Thyroid gland (tissue), 4 donors: Measurements from ENCODE around the gene PKNOX1. TPM values are rescaled to one million over a fixed set of nuclear protein-coding genes. Genes with fewer than 3 reads are reported as not detected.

Experiments
- DNase-seq, 2 donors: peaks; one replicate each; pipeline ENCODE4 v3.0.0-alpha.2; 2019
- H3K27ac ChIP-seq, 3 donors: fragments of 200-600 bp; sonication (generic); 1 replicate in 2 of 3; 2 replicates in 1 of 3; pipeline ENCODE4 v1.5.1; 2016 to 2019; ENCODE audit warnings: mild to moderate bottlenecking in 1 of 3, moderate library complexity in 1 of 3
- H3K27me3 ChIP-seq: fragments of 200-600 bp; sonication (generic); one replicate; pipeline ENCODE4 v1.5.1; 2019
- H3K36me3 ChIP-seq, 2 donors: fragments of 200-600 bp; sonication (generic); one replicate each; pipeline ENCODE4 v1.5.1; 2016 to 2019
- H3K4me1 ChIP-seq, 2 donors: fragments of 200-600 bp; sonication (generic); one replicate each; pipeline ENCODE4 v1.5.1; 2017 to 2019
- H3K4me3 ChIP-seq, 3 donors: fragments of 200-600 bp; sonication (generic); replicated peaks in 1 of 3; 1 replicate in 2 of 3; 2 replicates in 1 of 3; pipeline ENCODE4 v1.5.1; 2016; ENCODE audit warnings: mild to moderate bottlenecking in 1 of 3
- H3K9me3 ChIP-seq: fragments of 200-600 bp; sonication (generic); one replicate; pipeline ENCODE4 v1.5.1; 2017
- POLR2A ChIP-seq, 2 donors: fragments of 450-650 bp; IDR thresholded peaks; one replicate each; pipeline ENCODE4 v1.6.1; 2017; ENCODE audit warnings: antibody characterized with exemption in 2 of 2, mild to moderate bottlenecking in 2 of 2, moderate library complexity in 1 of 2
- WGBS, 2 donors: methylation state at CpG; one replicate each; pipeline ENCODE4 v1.1.5; 2017; 5-methylcytosine and 5-hydroxymethylcytosine counted together
- intact Hi-C: fragments of 100-400 bp; cut with DNase I; formaldehyde crosslinking; loops from one replicate; pipeline ENCODE4 v1.15.1; 2023
- total RNA-seq, 4 donors: library from RNA; depleted of rRNA; stranded (reverse); fragments of >200 nt; gene quantifications; one replicate each; pipeline ENCODE4 v1.2.3, GENCODE V29; 2016
- TF ChIP-seq, protein P1 (sequence below), 6 experiments: fragments of 200-600 bp in 3 of 6; fragments of 450-650 bp in 3 of 6; sonication (generic) in 3 of 6; IDR thresholded peaks; one replicate each; pipeline ENCODE4 v1.5.1; 2016 to 2019; ENCODE audit warnings: antibody characterized with exemption in 6 of 6, mild to moderate bottlenecking in 2 of 6, inconsistent platforms in 1 of 6, moderate library complexity in 1 of 6

PKNOX1 gene
- total RNA-seq, 4 donors from 2014 or later: 21.3 to 36.2 (median 24.0) TPM

DNA sequence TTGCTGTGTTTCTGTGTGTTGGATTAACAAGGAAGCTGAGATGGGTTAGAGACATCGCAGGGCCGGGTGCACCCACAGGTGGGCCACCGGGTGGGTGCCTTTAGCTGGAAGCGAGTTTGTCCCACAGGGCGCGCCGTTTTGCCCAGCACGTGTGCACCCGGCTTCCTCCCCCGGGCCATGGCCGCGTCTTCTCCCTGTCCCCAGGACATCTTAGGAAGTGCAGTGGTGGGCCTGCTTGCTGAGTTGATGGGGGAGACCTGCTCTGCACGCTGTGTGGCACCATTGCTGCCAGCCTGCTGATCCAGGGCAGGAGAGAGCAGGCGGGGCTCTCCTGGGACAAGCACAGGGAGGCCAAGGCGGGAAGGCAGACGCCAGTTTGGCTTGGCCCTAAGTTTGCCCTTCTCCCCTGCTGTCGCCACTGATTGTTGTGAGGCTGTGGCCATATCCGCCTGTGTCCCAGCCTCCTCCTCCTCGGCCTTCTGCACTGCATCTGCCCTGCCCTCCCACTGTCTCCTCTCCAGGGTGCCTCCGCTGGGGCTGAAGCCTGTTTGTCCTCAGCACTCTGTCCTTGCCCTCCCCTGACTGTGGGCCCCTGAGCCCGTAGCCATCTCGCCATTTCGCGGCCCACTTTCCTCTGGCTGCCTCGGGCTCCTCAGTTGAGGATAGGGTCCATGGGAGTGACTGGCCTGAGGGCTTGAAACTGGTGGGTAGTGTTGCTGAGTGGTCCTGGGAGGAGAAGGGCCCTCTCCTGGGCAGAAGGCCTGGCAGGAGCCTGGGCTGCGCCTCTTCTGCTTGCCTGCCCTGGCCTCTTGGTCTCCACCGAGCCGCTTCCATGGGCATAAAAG, 47.6 kb downstream of the PKNOX1 start:
- 90 to 94% methylated on average over 26 to 27 of the region's 28 CpGs for WGBS, 2 donors
- Histone ChIP-seq H3K9me3 (no peaks in the 10 kb centered on the region), H3K4me1 (peaks cover 50 to 91% of the 10 kb centered on the region in 2 donors), H3K4me3 (no peak overlapping the region), H3K27me3 (no peaks in the 10 kb centered on the region), H3K27ac (peak overlapping the region; percentile 44 to 93 (median 87)), H3K36me3 (no peaks in the 10 kb centered on the region)
- intact Hi-C loops: no loop called here
- TF ChIP-seq POLR2A (IDR thresholded peaks at IDR 0.05): no peak
- TF ChIP-seq, protein P1, sequence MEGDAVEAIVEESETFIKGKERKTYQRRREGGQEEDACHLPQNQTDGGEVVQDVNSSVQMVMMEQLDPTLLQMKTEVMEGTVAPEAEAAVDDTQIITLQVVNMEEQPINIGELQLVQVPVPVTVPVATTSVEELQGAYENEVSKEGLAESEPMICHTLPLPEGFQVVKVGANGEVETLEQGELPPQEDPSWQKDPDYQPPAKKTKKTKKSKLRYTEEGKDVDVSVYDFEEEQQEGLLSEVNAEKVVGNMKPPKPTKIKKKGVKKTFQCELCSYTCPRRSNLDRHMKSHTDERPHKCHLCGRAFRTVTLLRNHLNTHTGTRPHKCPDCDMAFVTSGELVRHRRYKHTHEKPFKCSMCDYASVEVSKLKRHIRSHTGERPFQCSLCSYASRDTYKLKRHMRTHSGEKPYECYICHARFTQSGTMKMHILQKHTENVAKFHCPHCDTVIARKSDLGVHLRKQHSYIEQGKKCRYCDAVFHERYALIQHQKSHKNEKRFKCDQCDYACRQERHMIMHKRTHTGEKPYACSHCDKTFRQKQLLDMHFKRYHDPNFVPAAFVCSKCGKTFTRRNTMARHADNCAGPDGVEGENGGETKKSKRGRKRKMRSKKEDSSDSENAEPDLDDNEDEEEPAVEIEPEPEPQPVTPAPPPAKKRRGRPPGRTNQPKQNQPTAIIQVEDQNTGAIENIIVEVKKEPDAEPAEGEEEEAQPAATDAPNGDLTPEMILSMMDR (IDR thresholded peaks at IDR 0.05): no peak
- DNase-seq: peak in 1 of 2 donors; percentile 30

DNA sequence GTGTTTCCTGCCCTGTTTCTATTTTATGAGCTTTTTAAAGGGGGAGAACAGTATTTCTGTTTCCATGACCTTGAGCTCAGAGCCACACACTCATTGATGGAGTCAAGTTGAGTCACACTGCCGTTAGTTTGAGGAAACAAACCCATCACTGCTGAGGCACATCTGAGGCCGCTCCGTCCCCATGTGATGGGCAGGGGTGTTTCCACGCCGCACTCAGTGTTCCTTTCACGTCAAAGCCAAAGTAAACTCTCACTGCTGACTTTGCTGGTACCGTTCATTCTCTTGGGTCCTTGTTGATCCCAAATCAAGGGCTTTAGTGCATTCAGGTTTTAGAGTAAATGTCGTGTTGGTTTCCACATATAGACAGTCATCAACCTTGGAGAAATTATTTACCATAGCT, 48.8 kb downstream of the PKNOX1 start:
- no peak for DNase-seq
- TF ChIP-seq, protein P1 (IDR thresholded peaks at IDR 0.05): no peak
- Histone ChIP-seq H3K9me3 (no peaks in the 10 kb centered on the region), H3K27ac (no peak overlapping the region), H3K36me3 (no peaks in the 10 kb centered on the region), H3K4me1 (peaks cover 51 to 93% of the 10 kb centered on the region in 2 donors), H3K4me3 (no peak overlapping the region), H3K27me3 (no peaks in the 10 kb centered on the region)
- intact Hi-C loops: no loop called here
- WGBS, 2 donors: 92 to 93% methylated on average over 8 of the region's 8 CpGs

DNA sequence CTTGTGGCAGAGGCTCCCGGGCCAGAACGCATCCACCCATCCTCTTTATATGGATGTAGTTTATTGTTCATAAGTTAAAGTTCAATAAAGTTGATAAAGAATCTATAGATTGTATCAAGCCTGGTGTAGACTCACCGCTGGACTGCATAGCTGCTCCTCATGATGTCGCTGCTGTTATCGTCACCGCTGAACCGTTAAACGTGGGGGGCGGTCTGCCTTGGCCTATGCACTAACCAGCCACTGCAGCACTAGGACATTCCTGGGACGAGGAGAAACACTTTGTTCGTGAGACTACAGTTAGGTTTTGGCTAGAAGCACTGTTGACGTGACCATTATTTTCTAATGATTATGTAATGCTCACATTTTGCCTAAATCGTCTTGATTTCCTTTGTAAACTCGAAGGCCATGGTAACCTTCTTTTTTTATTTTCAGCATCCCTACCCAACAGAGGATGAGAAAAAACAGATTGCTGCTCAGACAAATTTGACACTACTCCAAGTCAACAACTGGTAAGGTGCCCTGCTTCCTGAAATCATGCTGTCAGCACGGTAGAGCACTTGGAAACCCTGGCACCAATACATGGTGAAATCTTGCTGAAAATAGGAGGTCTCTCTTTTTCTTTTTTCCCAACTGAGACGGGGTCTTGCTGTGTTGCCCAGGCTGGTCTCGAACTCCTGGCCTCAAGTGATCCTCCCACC, 50.2 kb downstream of the PKNOX1 start:
- Histone ChIP-seq H3K27ac (peak overlapping the region; percentile 85 to 89 (median 87)), H3K4me3 (no peak overlapping the region), H3K4me1 (peaks cover 55 to 87% of the 10 kb centered on the region in 2 donors), H3K9me3 (no peaks in the 10 kb centered on the region), H3K36me3 (no peaks in the 10 kb centered on the region), H3K27me3 (no peaks in the 10 kb centered on the region)
- no peak for TF ChIP-seq POLR2A (IDR thresholded peaks at IDR 0.05)
- TF ChIP-seq, protein P1 (IDR thresholded peaks at IDR 0.05): no peak
- no peak for DNase-seq
- WGBS, 2 donors: 84 to 86% methylated on average over 17 of the region's 17 CpGs
- intact Hi-C loops: no loop called here

DNA sequence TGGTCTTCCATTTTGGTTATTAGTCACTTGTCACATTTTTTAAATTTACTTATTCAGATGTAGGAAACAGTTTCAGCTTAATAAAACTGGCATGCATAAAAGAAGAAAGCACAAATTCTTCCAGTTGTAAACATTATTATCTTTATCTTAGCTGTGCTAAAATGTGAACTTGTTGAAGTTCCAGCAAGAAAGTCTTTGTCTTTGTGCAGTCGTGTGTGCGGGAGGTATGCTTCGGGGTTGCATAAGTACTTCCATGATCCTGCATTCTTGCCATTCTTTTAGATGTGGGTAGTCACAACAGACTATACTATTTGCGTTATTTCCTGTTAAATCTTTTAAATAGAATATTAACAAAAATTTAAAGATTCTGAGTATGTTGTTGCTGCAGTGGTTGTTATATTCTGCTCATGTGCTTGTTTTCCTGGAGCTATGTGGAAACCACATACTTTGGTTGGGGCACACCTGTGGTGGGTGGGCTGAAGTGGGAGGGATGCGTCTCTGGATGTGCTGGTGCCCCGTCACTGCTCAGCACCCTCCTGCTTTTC, 51.3 kb downstream of the PKNOX1 start:
- intact Hi-C loops: no loop called here

More for the DNA sequence above, 51.3 kb downstream of the PKNOX1 start:
- TF ChIP-seq POLR2A (IDR thresholded peaks at IDR 0.05): no peak
- TF ChIP-seq, protein P1 (IDR thresholded peaks at IDR 0.05): no peak
- Histone ChIP-seq H3K27ac (peak overlapping the region; percentile 85 to 89 (median 87)), H3K4me3 (no peak overlapping the region), H3K9me3 (no peaks in the 10 kb centered on the region), H3K4me1 (peaks cover 47 to 86% of the 10 kb centered on the region in 2 donors), H3K36me3 (no peaks in the 10 kb centered on the region), H3K27me3 (no peaks in the 10 kb centered on the region)
- WGBS, 2 donors: 43 to 49% methylated on average over 6 of the region's 6 CpGs
- peak; percentile 61 to 67 for DNase-seq
